CD8-positive, alpha-beta memory T cell (primary cell): ENCODE results near the gene SGPP2. TPM values are rescaled to one million over a fixed set of nuclear protein-coding genes. Genes with fewer than 3 reads are reported as not detected.

Experiments used
- CTCF ChIA-PET: fragments of 350-600 bp; sonication (Branson Sonifier 250); formaldehyde crosslinking; loops from one replicate; lab custom pipeline; 2021; ENCODE audit warnings: antibody characterized with exemption; lab: Charles Lee
- POLR2A ChIA-PET: fragments of 350-600 bp; sonication (Branson Sonifier 250); formaldehyde crosslinking; loops from one replicate; lab custom pipeline; 2021; ENCODE audit warnings: antibody characterized with exemption; lab: Charles Lee
- DNase-seq, 5 donors: peaks; one replicate each; pipeline versions ENCODE4 v3.0.0 to v3.0.0-alpha.2; 2020 to 2022; ENCODE audit warnings: mixed read lengths in 1 of 5
- H3K27ac ChIP-seq: one replicate; pipeline ENCODE4 v1.7.0; 2013; ENCODE audit warnings: low read depth, mild to moderate bottlenecking, low read length, moderate library complexity
- H3K27me3 ChIP-seq: 2 replicates; pipeline ENCODE4 v1.7.0; 2013; ENCODE audit warnings: low read length, mild to moderate bottlenecking; ENCODE audit not compliant: insufficient read depth, poor library complexity, severe bottlenecking
- H3K36me3 ChIP-seq: 2 replicates; pipeline ENCODE4 v1.7.0; 2013; ENCODE audit warnings: mild to moderate bottlenecking, low read length, moderate library complexity; ENCODE audit not compliant: insufficient read depth
- H3K4me1 ChIP-seq: 2 replicates; pipeline ENCODE4 v1.7.0; 2013; ENCODE audit warnings: mild to moderate bottlenecking, low read length, moderate library complexity; ENCODE audit not compliant: insufficient read depth
- H3K4me3 ChIP-seq: 2 replicates; pipeline ENCODE4 v1.7.0; 2013; ENCODE audit warnings: mild to moderate bottlenecking, low read length
- H3K9me3 ChIP-seq: 2 replicates; pipeline ENCODE4 v1.7.0; 2013; ENCODE audit warnings: mild to moderate bottlenecking, low read length
- H3K27ac Mint-ChIP-seq, 8 donors: one replicate each; pipeline ENCODE4 v1.8.0; 2020 to 2021; ENCODE audit warnings: mixed read lengths in 8 of 8, mild to moderate bottlenecking in 6 of 8, inconsistent platforms in 3 of 8, moderate library complexity in 3 of 8
- H3K27me3 Mint-ChIP-seq, 2 donors: one replicate each; pipeline ENCODE4 v1.8.0; 2020 to 2021; ENCODE audit warnings: mixed read lengths in 2 of 2, mild to moderate bottlenecking in 1 of 2, moderate library complexity in 1 of 2
- H3K36me3 Mint-ChIP-seq, 3 donors: one replicate each; pipeline ENCODE4 v1.8.0; 2020 to 2021; ENCODE audit warnings: mixed read lengths in 3 of 3, inconsistent platforms in 1 of 3, mild to moderate bottlenecking in 1 of 3
- H3K4me1 Mint-ChIP-seq, 3 donors: one replicate each; pipeline ENCODE4 v1.8.0; 2020 to 2021; ENCODE audit warnings: mixed read lengths in 3 of 3, inconsistent platforms in 1 of 3, mild to moderate bottlenecking in 1 of 3
- H3K4me3 Mint-ChIP-seq, 7 donors: one replicate each; pipeline ENCODE4 v1.8.0; 2020 to 2021; ENCODE audit warnings: mixed read lengths in 7 of 7, mild to moderate bottlenecking in 6 of 7, moderate library complexity in 4 of 7, inconsistent platforms in 2 of 7
- H3K9me3 Mint-ChIP-seq, 5 donors: one replicate each; pipeline ENCODE4 v1.8.0; 2020 to 2022; ENCODE audit warnings: mixed read lengths in 5 of 5, mild to moderate bottlenecking in 3 of 5, moderate library complexity in 2 of 5, inconsistent platforms in 1 of 5
- polyA plus RNA-seq: library from polyadenylated mRNA; unstranded; fragments of 300-500 nt; fragmentation: Illumina TruSeq; gene quantifications from one replicate; pipeline ENCODE4 v1.2.3, GENCODE V29; 2021
- total RNA-seq, 2 experiments: library from RNA; stranded (reverse); gene quantifications; one replicate each; pipeline ENCODE4 v1.2.3, GENCODE V29; 2021

The SGPP2 gene
- total and polyA plus RNA-seq, 3 experiments from 2014 or later: 2.2 to 7.6 (median 6.5) TPM

- CTCF ChIA-PET: no interaction called here
- POLR2A ChIA-PET: no interaction called here
- no peak overlapping the region for H3K4me3 Mint-ChIP-seq
Measured at GRCh38 chr2:222591661-222592060, 167.3 kb downstream of the SGPP2 start.

GRCh38 chr2:222592176-222592575 is 167.8 kb downstream of the SGPP2 start:
- H3K27me3 Mint-ChIP-seq: no peaks in the 10 kb centered on the region
- POLR2A ChIA-PET: no interaction called here

More at GRCh38 chr2:222591661-222592060, 167.3 kb downstream of the SGPP2 start:
- no peak for DNase-seq
- H3K36me3 Mint-ChIP-seq: peaks cover 22 to 67% (median 27%) of the 10 kb centered on the region in 3 donors
- H3K4me3 ChIP-seq: no peak overlapping the region
- peaks cover 6 to 13% (median 9%) of the 10 kb centered on the region in 3 donors for H3K4me1 Mint-ChIP-seq
- no peaks in the 10 kb centered on the region for H3K9me3 ChIP-seq
- peak overlapping the region in 1 of 8 donors; percentile 41 for H3K27ac Mint-ChIP-seq
- H3K27me3 Mint-ChIP-seq: no peaks in the 10 kb centered on the region
- H3K36me3 ChIP-seq: peaks cover 17% of the 10 kb centered on the region
- peaks cover 0 to 1% (median 0%) of the 10 kb centered on the region in 5 donors for H3K9me3 Mint-ChIP-seq
- no peak overlapping the region for H3K27ac ChIP-seq
- no peaks in the 10 kb centered on the region for H3K27me3 ChIP-seq
- H3K4me1 ChIP-seq: no peaks in the 10 kb centered on the region

GRCh38 chr2:222594679-222595078 is 170.3 kb downstream of the SGPP2 start:
- Histone ChIP-seq H3K4me1 (no peaks in the 10 kb centered on the region), H3K27me3 (no peaks in the 10 kb centered on the region), H3K4me3 (no peak overlapping the region), H3K36me3 (peaks cover 26% of the 10 kb centered on the region), H3K27ac (no peak overlapping the region), H3K9me3 (no peaks in the 10 kb centered on the region)
- CTCF ChIA-PET: interaction anchor here (0.6 to 1.8 kb wide), 2 partner anchors 12 to 128 kb away, joined by 3 to 4 read pairs; no protein-coding TSS in a partner anchor
- H3K9me3 Mint-ChIP-seq: peaks cover 0 to 1% (median 0%) of the 10 kb centered on the region in 5 donors
- peak overlapping the region in 1 of 8 donors; percentile 3 for H3K27ac Mint-ChIP-seq
- no peaks in the 10 kb centered on the region for H3K27me3 Mint-ChIP-seq
- peaks cover 0 to 3% (median 0%) of the 10 kb centered on the region in 3 donors for H3K4me1 Mint-ChIP-seq
- POLR2A ChIA-PET: no interaction called here
- peak overlapping the region in 1 of 7 donors; percentile 1 for H3K4me3 Mint-ChIP-seq
- DNase-seq: no peak
- H3K36me3 Mint-ChIP-seq: peaks cover 24 to 80% (median 25%) of the 10 kb centered on the region in 3 donors

More at GRCh38 chr2:222592176-222592575, 167.8 kb downstream of the SGPP2 start:
- Histone ChIP-seq H3K4me3 (no peak overlapping the region), H3K27me3 (no peaks in the 10 kb centered on the region), H3K4me1 (no peaks in the 10 kb centered on the region), H3K36me3 (peaks cover 21% of the 10 kb centered on the region), H3K9me3 (no peaks in the 10 kb centered on the region), H3K27ac (no peak overlapping the region)
- DNase-seq: no peak
- Mint-ChIP-seq H3K9me3 (peaks cover 0 to 1% (median 0%) of the 10 kb centered on the region in 5 donors), H3K4me3 (no peak overlapping the region), H3K4me1 (peaks cover 3 to 8% (median 5%) of the 10 kb centered on the region in 3 donors), H3K36me3 (peaks cover 22 to 68% (median 24%) of the 10 kb centered on the region in 3 donors), H3K27ac (peak overlapping the region in 2 of 8 donors; percentile 5 to 9)
- CTCF ChIA-PET: no interaction called here

GRCh38 chr2:222595581-222595980 is 171.2 kb downstream of the SGPP2 start:
- POLR2A ChIA-PET: no interaction called here
- Histone ChIP-seq H3K27ac (no peak overlapping the region), H3K36me3 (peaks cover 23% of the 10 kb centered on the region), H3K9me3 (no peaks in the 10 kb centered on the region), H3K4me1 (no peaks in the 10 kb centered on the region), H3K27me3 (no peaks in the 10 kb centered on the region), H3K4me3 (no peak overlapping the region)
- H3K4me3 Mint-ChIP-seq: no peak overlapping the region
- H3K4me1 Mint-ChIP-seq: peaks cover 3 to 6% (median 4%) of the 10 kb centered on the region in 3 donors
- CTCF ChIA-PET: interaction anchor here (1.8 kb wide), 1 partner anchor 11 kb away, joined by 4 read pairs; no protein-coding TSS in a partner anchor
- H3K27ac Mint-ChIP-seq: peak overlapping the region in 1 of 8 donors; percentile 52
- peaks cover 20 to 82% (median 26%) of the 10 kb centered on the region in 3 donors for H3K36me3 Mint-ChIP-seq
- no peak for DNase-seq
- no peaks in the 10 kb centered on the region for H3K27me3 Mint-ChIP-seq
- no peaks in the 10 kb centered on the region for H3K9me3 Mint-ChIP-seq

- Mint-ChIP-seq H3K4me1 (peaks cover 3 to 8% (median 6%) of the 10 kb centered on the region in 3 donors), H3K27me3 (no peaks in the 10 kb centered on the region), H3K4me3 (no peak overlapping the region), H3K36me3 (peaks cover 14 to 69% (median 19%) of the 10 kb centered on the region in 3 donors), H3K9me3 (no peaks in the 10 kb centered on the region), H3K27ac (peak overlapping the region in 1 of 8 donors; percentile 72)
- H3K27me3 ChIP-seq: no peaks in the 10 kb centered on the region
- H3K9me3 ChIP-seq: no peaks in the 10 kb centered on the region
- no peak overlapping the region for H3K27ac ChIP-seq
- ChIA-PET POLR2A (no interaction called here), CTCF (no interaction called here)
- peaks cover 14% of the 10 kb centered on the region for H3K36me3 ChIP-seq
- H3K4me1 ChIP-seq: no peaks in the 10 kb centered on the region
- DNase-seq: no peak
- H3K4me3 ChIP-seq: no peak overlapping the region
Measured at GRCh38 chr2:222598611-222599010, 174.3 kb downstream of the SGPP2 start.

GRCh38 chr2:222603501-222603900 is 179.2 kb downstream of the SGPP2 start:
- Mint-ChIP-seq H3K36me3 (peaks cover 4 to 62% (median 11%) of the 10 kb centered on the region in 3 donors), H3K4me1 (peaks cover 3 to 15% (median 10%) of the 10 kb centered on the region in 3 donors), H3K27ac (no peak overlapping the region), H3K9me3 (no peaks in the 10 kb centered on the region), H3K27me3 (no peaks in the 10 kb centered on the region), H3K4me3 (no peak overlapping the region)
- no peaks in the 10 kb centered on the region for H3K9me3 ChIP-seq
- H3K36me3 ChIP-seq: no peaks in the 10 kb centered on the region
- H3K4me1 ChIP-seq: no peaks in the 10 kb centered on the region
- H3K27me3 ChIP-seq: no peaks in the 10 kb centered on the region
- no peak overlapping the region for H3K27ac ChIP-seq
- CTCF ChIA-PET: interaction anchor here (0.7 to 1.2 kb wide), 2 partner anchors 285 to 529 kb away, joined by 3 read pairs; no protein-coding TSS in a partner anchor
- POLR2A ChIA-PET: no interaction called here
- no peak for DNase-seq
- no peak overlapping the region for H3K4me3 ChIP-seq

GRCh38 chr2:222604749-222605515 is 180.6 kb downstream of the SGPP2 start:
- Mint-ChIP-seq H3K4me1 (peaks cover 3 to 15% (median 9%) of the 10 kb centered on the region in 3 donors), H3K4me3 (no peak overlapping the region), H3K27ac (peak overlapping the region in 3 of 8 donors; percentile 58 to 84 (median 80)), H3K36me3 (peaks cover under 1 to 61% (median 11%) of the 10 kb centered on the region in 3 donors), H3K9me3 (no peaks in the 10 kb centered on the region), H3K27me3 (no peaks in the 10 kb centered on the region)
- Histone ChIP-seq H3K36me3 (no peaks in the 10 kb centered on the region), H3K4me1 (no peaks in the 10 kb centered on the region), H3K27me3 (no peaks in the 10 kb centered on the region), H3K4me3 (no peak overlapping the region), H3K27ac (no peak overlapping the region), H3K9me3 (no peaks in the 10 kb centered on the region)
- POLR2A ChIA-PET: interaction anchor here (0.7 kb wide), 1 partner anchor 57 kb away, joined by 7 read pairs; no protein-coding TSS in a partner anchor
- CTCF ChIA-PET: no interaction called here
- DNase-seq: no peak

GRCh38 chr2:222606306-222606705 is 182.0 kb downstream of the SGPP2 start:
- H3K4me1 Mint-ChIP-seq: peaks cover 0 to 9% (median 4%) of the 10 kb centered on the region in 3 donors
- POLR2A ChIA-PET: no interaction called here
- no peak for DNase-seq
- no peak overlapping the region for H3K4me3 Mint-ChIP-seq
- Histone ChIP-seq H3K9me3 (no peaks in the 10 kb centered on the region), H3K27me3 (no peaks in the 10 kb centered on the region), H3K36me3 (no peaks in the 10 kb centered on the region), H3K4me3 (no peak overlapping the region), H3K27ac (no peak overlapping the region), H3K4me1 (no peaks in the 10 kb centered on the region)
- no peaks in the 10 kb centered on the region for H3K27me3 Mint-ChIP-seq
- H3K36me3 Mint-ChIP-seq: peaks cover 4 to 62% (median 11%) of the 10 kb centered on the region in 3 donors
- no peaks in the 10 kb centered on the region for H3K9me3 Mint-ChIP-seq
- H3K27ac Mint-ChIP-seq: peak overlapping the region in 2 of 8 donors; percentile 11 to 18
- CTCF ChIA-PET: interaction anchor here (1.4 kb wide), 1 partner anchor 11 kb away, joined by 4 read pairs; no protein-coding TSS in a partner anchor
